OCI-LY7 (cell line): ENCODE results near the gene NUDT22.

Source experiments
- CTCF ChIP-seq: fragments of 200-600 bp; sonication (generic); conservative IDR thresholded peaks from 2 replicates; pipeline ENCODE4 v1.5.1; 2014; ENCODE audit warnings: mild to moderate bottlenecking, antibody characterized with exemption, low read length, moderate library complexity, mixed read lengths
- EZH2phosphoT487 ChIP-seq: fragments of 200-600 bp; sonication (generic); IDR thresholded peaks from 2 replicates; pipeline ENCODE4 v1.6.1; 2018; ENCODE audit warnings: low read depth, borderline replicate concordance, mild to moderate bottlenecking, mixed run types, antibody characterized with exemption, low read length, moderate library complexity, mixed read lengths

GRCh38 chr11:64201543-64201942, 24.5 kb upstream of the NUDT22 start:
- no peak for TF ChIP-seq CTCF
- no peak for TF ChIP-seq EZH2phosphoT487
